HL-60 (cell line): ENCODE data around the gene APPL1.

Experiments
- DNase-seq, 2 experiments: peaks; one replicate each; pipeline ENCODE4 v3.0.0-alpha.2; 2010 to 2020; ENCODE audit warnings: low read depth in 1 of 2, low spot score in 1 of 2
- H3K27ac ChIP-seq: fragments of 250-450 bp; sonication (Bioruptor Pico); replicated peaks from 2 replicates; pipeline ENCODE4 v1.5.1; 2020; ENCODE audit warnings: mild to moderate bottlenecking, moderate library complexity
- H3K27me3 ChIP-seq: fragments of 250-450 bp; sonication (Bioruptor Pico); 2 replicates; pipeline ENCODE4 v1.5.1; 2021; ENCODE audit warnings: mild to moderate bottlenecking, moderate library complexity; ENCODE audit not compliant: insufficient read depth, poor library complexity, severe bottlenecking
- H3K4me3 ChIP-seq: replicated peaks from 2 replicates; pipeline ENCODE4 v1.5.1; 2011; ENCODE audit warnings: mild to moderate bottlenecking, control low read depth, low read length; ENCODE audit not compliant: insufficient read depth
- GABPA ChIP-seq: IDR thresholded peaks from 2 replicates; pipeline ENCODE4 v1.6.1; 2012; ENCODE audit warnings: low read depth
- POLR2AphosphoS5 ChIP-seq: IDR thresholded peaks from 2 replicates; pipeline ENCODE4 v1.6.1; 2012; ENCODE audit warnings: low read depth
- SPI1 ChIP-seq: IDR thresholded peaks from 2 replicates; pipeline ENCODE4 v1.6.1; 2012; ENCODE audit warnings: low read depth, mild to moderate bottlenecking, borderline replicate concordance
- TF ChIP-seq, protein P1 (sequence below): IDR thresholded peaks from one replicate; pipeline ENCODE4 v1.5.1; 2011; ENCODE audit warnings: low read length, control low read depth, inconsistent platforms; ENCODE audit not compliant: insufficient read depth
- TF ChIP-seq, protein P2 (sequence below): IDR thresholded peaks from 2 replicates; pipeline ENCODE4 v1.6.1; 2012; ENCODE audit warnings: low read depth; ENCODE audit not compliant: insufficient replicate concordance

The APPL1 gene

DNA sequence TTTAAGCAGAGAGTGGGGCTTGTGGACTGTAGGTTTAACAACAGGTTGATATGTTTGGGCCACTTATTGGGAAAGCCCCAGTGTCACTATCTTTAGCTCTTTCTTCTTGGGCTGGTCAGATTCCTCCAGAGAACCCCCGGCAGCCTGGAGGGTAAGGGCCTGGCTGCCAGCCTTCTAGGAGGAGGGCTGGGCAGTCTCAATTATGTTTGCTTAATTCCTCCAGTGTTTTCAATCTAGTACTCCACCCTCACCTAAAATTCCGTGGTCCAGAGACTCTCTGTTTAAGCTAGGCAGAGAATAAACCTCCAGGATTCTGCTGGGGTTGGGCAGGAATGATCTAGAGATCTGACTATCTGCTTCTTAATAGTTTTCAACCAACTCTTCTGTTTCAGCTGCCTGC is 59.7 kb downstream of the APPL1 start:
- H3K27ac ChIP-seq, result no peak overlapping the region
- no peak for TF ChIP-seq SPI1
- TF ChIP-seq POLR2AphosphoS5, result no peak
- TF ChIP-seq GABPA, result no peak
- TF ChIP-seq, protein P1, sequence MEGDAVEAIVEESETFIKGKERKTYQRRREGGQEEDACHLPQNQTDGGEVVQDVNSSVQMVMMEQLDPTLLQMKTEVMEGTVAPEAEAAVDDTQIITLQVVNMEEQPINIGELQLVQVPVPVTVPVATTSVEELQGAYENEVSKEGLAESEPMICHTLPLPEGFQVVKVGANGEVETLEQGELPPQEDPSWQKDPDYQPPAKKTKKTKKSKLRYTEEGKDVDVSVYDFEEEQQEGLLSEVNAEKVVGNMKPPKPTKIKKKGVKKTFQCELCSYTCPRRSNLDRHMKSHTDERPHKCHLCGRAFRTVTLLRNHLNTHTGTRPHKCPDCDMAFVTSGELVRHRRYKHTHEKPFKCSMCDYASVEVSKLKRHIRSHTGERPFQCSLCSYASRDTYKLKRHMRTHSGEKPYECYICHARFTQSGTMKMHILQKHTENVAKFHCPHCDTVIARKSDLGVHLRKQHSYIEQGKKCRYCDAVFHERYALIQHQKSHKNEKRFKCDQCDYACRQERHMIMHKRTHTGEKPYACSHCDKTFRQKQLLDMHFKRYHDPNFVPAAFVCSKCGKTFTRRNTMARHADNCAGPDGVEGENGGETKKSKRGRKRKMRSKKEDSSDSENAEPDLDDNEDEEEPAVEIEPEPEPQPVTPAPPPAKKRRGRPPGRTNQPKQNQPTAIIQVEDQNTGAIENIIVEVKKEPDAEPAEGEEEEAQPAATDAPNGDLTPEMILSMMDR, result no peak
- TF ChIP-seq, protein P2, sequence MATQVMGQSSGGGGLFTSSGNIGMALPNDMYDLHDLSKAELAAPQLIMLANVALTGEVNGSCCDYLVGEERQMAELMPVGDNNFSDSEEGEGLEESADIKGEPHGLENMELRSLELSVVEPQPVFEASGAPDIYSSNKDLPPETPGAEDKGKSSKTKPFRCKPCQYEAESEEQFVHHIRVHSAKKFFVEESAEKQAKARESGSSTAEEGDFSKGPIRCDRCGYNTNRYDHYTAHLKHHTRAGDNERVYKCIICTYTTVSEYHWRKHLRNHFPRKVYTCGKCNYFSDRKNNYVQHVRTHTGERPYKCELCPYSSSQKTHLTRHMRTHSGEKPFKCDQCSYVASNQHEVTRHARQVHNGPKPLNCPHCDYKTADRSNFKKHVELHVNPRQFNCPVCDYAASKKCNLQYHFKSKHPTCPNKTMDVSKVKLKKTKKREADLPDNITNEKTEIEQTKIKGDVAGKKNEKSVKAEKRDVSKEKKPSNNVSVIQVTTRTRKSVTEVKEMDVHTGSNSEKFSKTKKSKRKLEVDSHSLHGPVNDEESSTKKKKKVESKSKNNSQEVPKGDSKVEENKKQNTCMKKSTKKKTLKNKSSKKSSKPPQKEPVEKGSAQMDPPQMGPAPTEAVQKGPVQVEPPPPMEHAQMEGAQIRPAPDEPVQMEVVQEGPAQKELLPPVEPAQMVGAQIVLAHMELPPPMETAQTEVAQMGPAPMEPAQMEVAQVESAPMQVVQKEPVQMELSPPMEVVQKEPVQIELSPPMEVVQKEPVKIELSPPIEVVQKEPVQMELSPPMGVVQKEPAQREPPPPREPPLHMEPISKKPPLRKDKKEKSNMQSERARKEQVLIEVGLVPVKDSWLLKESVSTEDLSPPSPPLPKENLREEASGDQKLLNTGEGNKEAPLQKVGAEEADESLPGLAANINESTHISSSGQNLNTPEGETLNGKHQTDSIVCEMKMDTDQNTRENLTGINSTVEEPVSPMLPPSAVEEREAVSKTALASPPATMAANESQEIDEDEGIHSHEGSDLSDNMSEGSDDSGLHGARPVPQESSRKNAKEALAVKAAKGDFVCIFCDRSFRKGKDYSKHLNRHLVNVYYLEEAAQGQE, result no peak
- no peak overlapping the region for H3K4me3 ChIP-seq
- no peaks in the 10 kb centered on the region for H3K27me3 ChIP-seq
- DNase-seq, result no peak

DNA sequence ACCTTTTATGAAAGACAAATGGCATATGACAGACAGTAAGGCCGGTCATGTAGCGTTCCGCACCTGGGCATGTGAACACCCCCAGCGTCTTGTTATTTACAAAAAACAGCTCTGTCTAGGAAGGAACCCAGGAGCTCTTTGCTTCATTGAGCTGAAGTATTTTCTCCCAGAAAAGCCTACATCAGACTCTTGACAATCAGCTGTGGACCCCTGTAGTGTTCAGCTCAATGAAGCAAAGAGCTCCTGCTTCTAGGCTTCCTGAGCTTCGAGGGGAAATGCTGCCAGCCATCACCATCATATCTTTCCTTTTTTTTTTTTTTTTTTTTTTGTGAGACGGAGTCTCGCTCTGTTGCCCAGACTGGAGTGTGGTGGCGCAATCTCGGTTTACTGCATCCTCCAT is 60.9 kb downstream of the APPL1 start:
- no peak overlapping the region for H3K4me3 ChIP-seq
- no peak for TF ChIP-seq POLR2AphosphoS5
- TF ChIP-seq, protein P2, result no peak
- no peak for TF ChIP-seq GABPA
- TF ChIP-seq SPI1, result no peak
- TF ChIP-seq, protein P1, result no peak

DNA sequence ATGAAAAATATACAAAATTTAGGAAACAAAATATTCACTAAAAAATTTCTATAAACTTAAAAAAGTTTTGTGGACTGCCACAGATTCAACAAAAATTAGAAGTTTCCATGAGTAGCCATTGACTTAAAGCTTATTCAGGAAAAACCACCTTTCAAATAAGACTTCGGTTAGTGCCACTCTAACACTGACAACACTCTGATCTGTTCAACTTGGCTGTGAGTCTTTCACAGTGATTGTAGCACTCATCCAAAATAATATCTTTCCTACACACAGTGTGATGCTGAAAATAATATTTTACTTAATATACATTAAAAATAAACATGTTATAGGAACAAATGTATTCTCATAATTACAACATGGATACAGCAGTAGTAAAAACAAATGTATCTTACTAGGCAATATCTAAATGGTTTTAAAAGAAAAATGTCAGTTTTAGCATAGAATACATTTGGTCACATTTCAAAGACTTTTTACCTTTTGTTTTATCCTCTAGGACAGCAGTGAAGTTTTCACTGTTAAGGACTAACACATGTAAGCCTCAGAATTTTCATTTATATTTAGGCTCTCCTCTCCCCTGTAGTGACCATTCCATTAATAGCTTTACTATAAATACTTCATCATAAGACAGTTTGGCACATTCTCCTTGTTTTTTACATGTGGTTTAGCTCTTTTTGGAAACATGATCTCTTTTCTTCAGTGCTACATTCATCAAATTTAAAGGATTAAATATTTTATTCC is 64.8 kb downstream of the APPL1 start, which contains the start of gene ASB14:
Gene ASB14, minus strand, starts transcription at position 527 of the 738 bp plus-strand sequence. CDS start 652 bp downstream, outside the sequence.
- Histone ChIP-seq H3K27me3 (no peaks in the 10 kb centered on the region), H3K27ac (no peak within 1 kb of the TSS), H3K4me3 (no peak within 1 kb of the TSS)
- DNase-seq, result no peak
- no peak for TF ChIP-seq POLR2AphosphoS5
- no peak for TF ChIP-seq SPI1
- TF ChIP-seq, protein P1, result no peak
- TF ChIP-seq GABPA, result no peak
- TF ChIP-seq, protein P2, result no peak

More for the DNA sequence above, 60.9 kb downstream of the APPL1 start:
- Histone ChIP-seq H3K27me3 (no peaks in the 10 kb centered on the region), H3K27ac (no peak overlapping the region)
- no peak for DNase-seq
